HG02840 (cell line): Measurements from ENCODE around the gene ZNF479.
"Not testable (repeated sequence)": the region's sequence is repeated elsewhere in the genome, so short reads cannot be mapped to it uniquely, and the experiment has no call there.

Source experiments
- ATAC-seq: cut with Tn5 transposase; IDR thresholded peaks from one replicate; pipeline ENCODE4 v1.9.1; 2021; ENCODE audit warnings: mild to moderate bottlenecking, moderate library complexity, moderate number of reproducible peaks; ENCODE audit not compliant: unreplicated experiment, low FRiP score

The ZNF479 gene

GRCh38 chr7:57132336-57132735 is at the start of gene ZNF479:
Gene ZNF479, minus strand, starts transcription at chr7:57132436. Its CDS starts 112 bp downstream, at chr7:57132324.
- ATAC-seq, result not testable (repeated sequence)

- ATAC-seq, result no peak
Measured at GRCh38 chr7:57182031-57182430, 49.8 kb upstream of the ZNF479 start.

GRCh38 chr7:57181281-57181680 is 49.0 kb upstream of the ZNF479 start:
- ATAC-seq, result no peak

GRCh38 chr7:57179776-57180415 is 47.7 kb upstream of the ZNF479 start:
- no peak for ATAC-seq

- ATAC-seq, result no peak
Measured at GRCh38 chr7:57178768-57179139, 46.5 kb upstream of the ZNF479 start.

GRCh38 chr7:57177856-57178767 is 45.9 kb upstream of the ZNF479 start:
- ATAC-seq, result no peak

GRCh38 chr7:57176928-57177635 is 44.8 kb upstream of the ZNF479 start:
- no peak for ATAC-seq

GRCh38 chr7:57165285-57165899 is 33.2 kb upstream of the ZNF479 start:
- ATAC-seq, result no peak

- not testable (repeated sequence) for ATAC-seq
Measured at GRCh38 chr7:57120123-57120784, 12.0 kb downstream of the ZNF479 start.
